Medulla oblongata (tissue), 1 donor: ENCODE data around the gene DLG1.
A peak's percentile ranks its signal among the peaks of the same experiment; 100 is the strongest.

Source experiments
- DNase-seq: peaks from one replicate; pipeline ENCODE4 v3.0.0-alpha.2; 2015; ENCODE audit errors: extremely low spot score

The DLG1 gene

DNA sequence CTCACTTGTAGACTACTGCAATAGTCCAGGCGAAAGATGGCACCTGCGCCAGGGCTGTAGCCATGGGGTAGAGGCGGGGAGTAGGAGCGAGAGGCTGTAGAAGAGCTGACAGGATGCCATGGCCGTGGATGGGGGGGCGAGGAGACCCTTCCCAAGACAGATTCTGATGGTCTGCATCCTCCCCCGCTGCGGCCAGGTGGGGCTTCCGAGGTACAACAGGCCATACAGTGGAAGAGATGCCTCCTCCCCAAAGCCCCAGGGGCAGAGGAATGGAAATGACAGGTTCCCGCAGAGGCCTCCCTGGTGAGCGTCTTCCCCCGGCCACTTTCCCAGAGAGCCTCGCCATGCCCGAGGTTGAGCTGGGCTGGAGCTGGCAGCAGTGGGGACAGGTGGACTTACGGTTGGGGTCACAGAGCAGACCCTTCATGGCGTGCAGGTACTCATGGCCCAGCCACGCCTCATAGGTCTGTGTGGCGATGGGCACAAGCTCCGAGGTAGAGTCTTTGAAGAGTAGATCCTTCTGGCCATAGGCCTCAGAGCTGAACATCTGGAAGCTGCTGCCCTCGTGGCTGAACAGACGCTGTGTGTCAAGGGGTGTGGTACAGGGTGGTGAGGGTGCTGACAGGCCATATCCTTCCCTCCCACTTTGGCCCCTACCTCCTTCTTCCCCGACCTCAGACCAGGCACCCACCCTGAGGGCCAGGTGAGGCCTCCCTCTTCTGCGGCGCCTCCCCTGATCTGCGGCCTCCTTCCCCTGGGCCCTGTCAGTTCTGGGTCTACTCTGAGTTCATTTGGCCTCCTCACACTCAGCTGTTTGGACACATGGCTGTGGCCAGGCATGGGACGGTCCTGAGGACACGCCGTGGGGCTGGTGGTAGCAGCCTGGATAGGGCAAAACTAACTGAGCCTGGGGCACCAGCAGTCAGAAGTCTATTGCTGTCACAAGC lies 282.3 kb downstream of the DLG1 start:
- DNase-seq: no peak

DNA sequence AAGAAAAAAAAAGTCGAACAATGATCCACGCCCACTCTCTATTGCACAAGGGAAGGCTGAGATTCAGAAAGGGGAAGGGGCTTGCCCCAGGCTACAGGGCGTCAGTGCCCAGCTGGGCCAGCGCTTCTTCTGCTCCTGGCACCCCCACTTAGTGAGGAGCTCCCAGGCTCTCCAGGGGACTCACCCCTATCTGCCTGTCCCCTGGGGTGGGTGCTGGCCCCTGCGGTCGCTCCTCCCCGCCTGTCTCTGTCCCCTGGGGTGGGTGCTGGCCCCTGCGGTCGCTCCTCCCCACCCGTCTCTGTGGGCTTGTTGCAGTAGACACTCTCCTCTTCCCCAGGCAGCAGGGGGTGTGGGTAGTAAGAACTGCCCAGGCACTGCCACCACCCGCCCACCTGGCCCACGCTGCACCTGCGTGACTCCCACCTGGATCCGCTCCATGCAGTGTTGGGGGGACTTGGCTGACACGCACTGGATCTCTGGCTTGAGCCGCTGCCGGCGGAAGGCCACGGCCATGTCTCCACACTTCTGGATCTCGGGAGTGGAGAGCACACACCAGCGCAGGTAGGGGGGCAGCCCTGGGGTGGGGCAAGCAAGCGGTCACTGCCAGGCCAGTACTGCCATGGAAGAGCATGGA lies 283.4 kb downstream of the DLG1 start:
- DNase-seq: no peak

DNA sequence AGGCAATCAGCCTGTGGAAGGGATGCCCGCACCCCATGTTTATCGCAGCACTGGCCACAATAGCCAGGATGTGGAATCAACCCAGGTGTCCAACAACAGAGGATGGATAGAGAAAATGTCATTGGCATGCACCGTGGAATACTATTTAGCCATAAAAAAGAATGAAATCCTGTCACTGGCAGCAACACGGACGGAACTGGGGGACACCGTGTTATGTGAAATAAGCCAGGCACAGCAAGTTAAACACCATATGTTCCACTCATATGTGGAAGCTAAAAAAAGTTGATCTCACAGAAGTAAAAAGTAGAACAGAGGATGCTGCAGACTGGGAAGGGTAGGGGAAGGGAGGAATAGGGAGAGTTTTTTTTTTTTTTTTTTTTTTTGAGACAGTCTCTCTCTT lies 284.4 kb downstream of the DLG1 start:
- no peak for DNase-seq

DNA sequence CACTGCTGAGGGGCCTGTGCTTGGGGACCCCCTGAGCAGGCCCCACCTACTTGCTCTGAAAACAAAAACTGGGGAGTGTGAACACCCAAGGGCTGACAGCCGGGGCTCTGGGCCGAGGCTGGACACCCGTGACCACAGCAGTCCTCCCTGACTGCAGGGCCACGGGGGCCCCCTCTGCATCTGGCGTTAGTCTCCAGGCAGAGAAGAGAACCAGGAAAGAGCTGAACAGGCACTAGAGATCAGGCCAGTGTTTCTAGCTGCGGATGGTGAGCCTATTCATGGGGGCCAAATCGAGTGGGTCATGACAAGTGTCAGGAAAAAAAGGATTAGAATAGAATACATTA lies 285.9 kb downstream of the DLG1 start:
- DNase-seq: no peak

DNA sequence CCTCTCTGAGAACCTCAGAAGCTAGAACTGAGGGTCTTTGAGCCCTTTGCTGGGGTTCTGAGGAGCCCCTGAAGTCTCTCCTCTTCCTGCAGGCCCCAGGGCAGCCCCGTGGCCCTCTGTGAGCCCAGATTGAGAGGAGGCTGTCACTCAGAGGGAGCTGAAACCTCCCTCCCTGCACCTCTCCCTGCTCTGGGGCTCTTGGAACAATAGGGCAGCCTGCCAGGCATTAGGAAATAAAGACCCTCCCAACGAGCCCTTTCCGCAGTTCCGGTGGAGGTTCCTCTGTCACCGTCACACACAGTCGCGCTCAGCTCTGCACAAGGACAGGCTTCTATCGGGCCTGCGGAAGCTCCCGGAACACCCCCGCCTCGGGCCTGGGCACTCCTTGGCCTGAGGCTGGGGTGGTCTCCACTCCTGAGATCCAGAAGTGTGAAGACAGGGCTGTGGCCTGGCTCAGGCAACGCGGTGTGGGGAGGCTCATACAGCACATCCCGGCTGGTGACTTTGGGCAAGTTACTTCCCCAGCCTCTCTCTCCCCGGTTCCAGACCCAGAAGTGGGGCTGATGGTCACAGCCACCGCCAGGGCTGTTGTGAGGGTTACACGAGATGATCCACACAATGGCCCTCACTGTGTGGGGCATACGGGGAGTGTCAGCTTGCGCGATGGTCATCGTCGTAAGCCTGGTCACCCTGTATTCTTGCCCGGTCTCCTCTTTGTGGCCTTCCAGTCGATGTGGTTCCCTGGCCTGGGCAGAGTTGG lies 286.5 kb downstream of the DLG1 start:
- no peak for DNase-seq

DNA sequence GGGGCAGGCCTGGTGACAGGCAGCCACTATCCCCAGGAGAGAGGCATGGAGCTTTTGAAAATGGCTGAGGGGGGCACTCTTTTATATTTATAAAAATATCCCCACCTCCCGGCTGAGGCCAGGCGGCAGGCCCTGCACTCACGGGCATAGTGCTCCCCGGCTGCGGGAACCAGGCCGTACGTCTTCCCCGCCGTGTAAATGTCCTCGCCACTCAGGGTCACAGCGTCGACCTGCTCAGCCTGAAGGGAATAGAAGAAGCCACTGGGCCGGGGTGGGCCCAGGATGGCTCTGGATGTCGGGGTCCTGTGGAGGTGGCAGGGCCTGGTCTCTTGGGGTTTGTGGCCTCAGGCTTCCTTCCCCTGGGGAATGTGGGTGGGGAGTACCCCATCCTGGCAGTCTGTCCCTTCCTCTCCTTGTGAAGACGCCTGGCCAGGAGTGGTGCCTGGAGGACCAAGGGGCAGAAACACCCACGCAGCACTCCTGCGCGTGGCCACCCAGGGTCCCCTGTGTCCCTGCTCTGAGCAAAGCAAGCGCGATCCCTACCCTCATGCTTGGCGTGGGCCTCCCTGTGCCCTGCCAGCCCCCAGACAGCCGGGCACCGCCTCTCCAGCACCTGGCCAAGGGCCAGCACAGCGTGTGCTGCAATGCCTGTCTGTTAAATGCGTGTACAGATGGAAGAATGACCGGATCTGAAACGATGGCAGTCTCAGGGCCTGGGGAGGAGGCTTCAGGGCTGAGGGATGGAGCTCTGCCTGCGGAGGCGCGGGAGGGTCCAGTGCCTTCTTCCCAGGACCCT lies 287.7 kb downstream of the DLG1 start:
- no peak for DNase-seq

DNA sequence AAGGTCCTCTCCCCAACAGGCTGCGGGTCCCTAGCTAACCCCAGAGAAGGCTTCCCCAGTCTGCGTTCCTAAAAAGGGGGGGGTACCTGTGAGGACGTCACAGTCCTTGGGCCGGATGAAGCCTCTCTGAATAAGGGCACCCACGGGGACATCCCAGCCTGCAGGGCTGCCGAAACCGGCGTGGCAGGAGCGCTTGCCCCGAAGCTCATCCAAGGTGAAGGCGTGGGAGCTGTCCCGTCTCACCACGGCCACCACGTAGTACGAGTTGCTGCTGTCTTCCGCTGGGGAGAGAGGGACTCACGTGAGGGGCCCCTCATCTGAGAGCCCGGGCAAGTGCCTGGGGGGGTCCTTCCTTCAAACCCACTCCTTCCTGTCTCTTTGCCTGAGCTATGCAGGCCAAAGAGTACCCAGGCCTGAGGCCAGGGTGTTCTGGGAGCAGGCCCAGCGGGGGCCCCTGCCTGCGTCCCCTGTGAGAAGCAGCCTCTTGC lies 288.8 kb downstream of the DLG1 start:
- DNase-seq: no peak

DNA sequence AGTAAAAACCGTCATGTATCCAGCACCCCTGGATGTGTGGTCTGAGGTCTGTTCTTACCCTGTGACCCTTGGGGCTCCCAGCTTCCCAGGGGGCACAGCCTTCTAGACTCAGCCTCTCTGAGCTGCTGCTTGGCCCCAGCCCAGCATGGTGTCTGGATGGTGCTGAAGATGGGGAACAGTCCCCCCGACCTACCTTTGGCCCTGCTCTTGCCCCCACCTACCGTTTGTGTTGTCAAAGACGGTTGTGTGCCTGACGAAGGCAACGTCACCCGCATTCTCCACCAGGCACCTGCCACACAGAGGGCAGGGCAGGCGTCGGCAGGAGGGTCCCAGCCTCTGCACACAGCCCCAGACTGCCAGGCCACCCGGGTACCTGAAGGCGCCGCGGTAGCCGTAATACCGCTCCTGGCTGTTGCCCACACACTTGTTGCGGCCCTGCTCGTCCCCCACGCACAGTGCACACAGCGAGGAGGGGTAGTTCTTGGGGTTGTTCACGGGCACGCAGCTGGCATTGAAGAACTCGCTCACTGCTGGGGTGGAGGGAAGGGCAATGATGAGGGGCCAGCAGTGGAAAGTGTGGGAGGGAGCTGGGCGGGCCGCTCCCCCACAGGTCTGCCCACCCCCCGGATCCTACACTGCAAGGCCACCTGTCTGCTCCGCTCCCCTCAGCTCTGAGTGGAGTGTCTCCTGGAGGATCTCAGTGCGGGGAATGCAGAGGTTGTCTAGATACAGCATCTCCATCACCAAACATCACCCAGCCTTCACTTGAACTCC lies 289.8 kb downstream of the DLG1 start:
- no peak for DNase-seq

DNA sequence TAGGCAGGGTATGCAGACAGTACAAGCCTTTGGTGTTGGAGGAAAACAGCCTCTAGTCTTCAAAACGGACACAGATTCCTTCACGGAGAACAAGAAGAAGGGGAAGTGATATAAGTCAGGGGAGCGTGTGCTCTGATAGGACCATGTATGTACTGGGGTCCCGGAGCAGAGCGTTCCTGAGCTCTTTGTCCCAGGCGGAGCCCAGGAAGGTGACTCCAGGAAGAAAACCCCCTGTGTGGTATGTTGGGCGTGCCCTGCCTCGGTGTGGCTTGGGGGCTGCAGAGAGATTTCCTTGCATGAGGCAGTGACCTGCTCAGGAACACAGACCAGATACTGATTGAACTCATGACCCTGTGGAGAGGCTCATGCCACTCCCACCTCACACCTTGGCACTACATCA lies 290.5 kb downstream of the DLG1 start:
- no peak for DNase-seq

DNA sequence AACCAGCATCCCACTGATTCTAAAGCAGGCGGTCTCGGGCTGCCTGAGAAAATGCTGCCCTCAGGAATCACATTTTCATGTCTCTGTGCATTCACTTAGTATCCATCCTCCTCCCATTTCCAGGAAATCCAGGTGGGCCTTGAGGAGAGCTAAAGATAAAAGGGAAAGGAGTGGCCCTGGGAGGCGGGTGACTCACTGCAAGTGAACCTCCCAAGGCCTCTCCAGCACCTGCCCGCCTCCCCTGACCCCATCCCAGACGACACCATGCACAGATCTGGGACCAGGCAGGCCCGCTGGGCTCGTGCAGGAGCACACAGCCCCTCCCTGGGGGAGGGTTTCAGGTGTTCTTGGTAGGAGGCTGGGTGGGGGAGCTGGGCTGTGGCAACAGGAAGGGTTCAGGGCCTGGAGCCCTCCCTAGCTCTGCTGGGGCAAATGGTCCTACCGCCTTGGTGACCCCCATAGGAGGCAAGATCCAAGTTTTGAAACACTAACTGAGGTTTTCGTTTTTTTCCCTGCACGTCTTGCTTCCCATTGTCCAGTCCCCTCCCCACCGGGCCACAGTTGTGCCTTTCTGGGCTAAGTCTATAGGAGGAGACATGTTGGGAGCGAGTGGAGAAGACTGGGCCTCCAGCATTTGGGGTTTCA lies 291.0 kb downstream of the DLG1 start:
- DNase-seq: no peak

DNA sequence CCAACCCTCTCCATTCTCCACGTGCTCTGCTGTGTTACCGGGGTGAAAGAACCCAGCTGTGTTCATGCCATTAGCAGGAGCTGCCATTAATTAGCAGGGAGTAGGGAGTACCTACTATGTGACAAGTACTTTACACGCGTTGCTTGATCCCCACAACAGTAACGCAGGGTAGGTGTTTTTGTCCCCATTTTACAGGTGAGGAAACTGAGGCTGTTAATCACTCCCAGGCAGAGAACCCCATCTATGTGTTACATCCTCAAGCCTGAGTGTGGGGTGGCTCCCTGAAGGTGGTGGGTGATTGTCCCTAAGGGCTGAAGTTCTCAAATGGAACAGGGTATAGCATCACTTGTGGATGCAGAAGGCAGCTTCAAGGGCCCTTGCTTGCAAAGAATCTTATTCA lies 291.6 kb downstream of the DLG1 start:
- DNase-seq: no peak

DNA sequence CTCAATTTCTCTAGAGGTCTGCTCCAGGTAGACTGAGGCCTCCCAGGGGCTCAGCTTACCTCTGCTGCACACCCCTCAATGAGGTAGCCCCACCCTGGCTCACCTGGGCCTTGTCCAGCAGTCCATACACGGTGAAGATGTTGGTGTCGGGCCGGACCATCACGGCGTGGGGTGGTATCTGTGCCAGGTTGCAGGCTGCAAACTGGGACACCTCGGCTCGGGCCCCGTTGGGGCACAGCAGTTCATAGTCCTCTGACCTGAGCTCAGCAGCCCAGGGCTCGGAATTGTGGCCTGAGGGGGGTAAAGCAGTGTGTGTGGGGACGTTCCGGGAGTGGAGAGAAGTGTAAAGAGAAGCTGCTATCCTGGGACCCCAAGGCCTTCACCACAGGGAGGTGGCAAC lies 292.0 kb downstream of the DLG1 start:
- no peak for DNase-seq

DNA sequence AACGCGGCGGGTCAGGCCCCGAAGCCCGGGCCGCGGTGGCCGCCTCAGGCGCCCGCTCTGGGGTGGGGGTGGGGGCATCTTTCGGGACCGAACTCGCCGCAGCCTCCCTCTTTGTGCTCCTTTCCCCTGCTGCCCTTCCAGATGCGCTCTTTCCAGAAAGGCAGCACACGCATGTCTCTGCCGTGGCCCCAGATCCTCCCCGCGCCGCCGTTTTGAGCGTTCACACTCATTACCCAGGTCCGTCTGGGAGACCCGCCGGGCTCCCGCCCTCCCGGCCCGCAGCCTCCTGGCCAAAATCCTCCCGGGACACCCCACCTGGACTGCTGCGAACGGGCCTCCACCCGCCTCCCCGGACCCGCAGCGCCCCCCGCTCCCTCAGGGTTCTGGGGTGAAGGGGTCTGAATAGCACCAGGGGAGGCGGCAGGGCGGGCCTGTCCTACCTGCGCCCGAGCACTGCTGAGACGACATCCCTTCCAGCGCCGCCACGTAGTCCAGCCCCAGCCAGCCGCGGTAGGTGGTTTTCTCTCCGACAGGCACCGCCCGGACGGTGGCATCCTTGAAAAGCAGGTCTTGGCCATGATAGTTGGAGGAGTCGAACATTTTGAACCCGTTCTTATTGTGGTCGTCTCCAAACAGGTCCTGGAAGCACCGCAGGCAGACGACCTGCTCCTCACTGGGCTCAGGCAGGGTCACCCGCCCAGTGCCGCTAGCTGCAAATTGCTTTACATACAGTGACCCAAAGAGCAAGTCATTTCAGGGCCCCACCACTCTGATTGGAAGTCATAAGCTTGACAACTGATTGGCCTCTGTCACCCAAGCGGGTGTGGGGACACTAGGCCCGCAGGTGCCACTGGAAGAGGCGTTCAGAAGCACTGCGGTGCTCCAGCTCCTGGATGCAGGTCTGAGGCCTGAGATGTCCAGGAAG lies 294.7 kb downstream of the DLG1 start:
- DNase-seq: no peak

DNA sequence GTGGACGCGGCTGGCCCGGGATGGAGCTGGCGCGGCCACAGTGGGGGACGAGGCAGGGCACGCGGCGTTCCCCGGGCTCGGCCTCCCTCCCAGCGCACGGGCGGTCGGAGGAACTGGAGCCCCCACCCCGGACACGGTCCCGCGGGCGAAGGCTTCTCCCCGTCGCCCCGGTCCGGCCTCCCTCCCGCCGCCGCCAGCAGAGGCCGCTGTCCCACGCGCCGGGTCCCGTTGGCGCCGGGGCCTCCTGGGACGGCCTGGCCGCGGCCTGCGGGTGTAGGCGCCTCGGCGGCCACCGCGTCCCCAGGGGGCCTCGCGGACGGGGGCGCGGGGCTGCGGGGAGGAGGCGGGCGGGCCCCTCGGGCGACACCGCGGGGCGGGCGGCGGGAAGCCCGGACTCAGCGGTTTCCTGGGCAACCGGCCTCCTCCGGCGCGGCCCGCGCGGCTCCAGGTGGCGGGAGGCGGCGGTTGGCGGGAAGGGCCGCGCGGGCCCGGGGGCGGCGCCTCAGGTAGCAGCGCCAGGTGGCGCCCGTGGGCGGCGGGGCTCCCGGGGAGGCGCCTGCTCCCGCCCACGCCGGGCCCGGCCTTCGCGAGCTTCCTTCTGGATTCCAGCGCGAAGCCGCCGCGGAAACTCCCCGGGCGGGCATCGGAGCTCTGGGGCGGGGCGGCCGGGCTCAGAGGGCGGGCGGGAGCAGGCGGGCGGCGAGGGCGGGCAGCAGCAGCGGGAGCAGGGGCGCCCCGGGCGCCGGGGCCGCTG lies 295.5 kb downstream of the DLG1 start:
- peak; percentile 77 for DNase-seq

DNA sequence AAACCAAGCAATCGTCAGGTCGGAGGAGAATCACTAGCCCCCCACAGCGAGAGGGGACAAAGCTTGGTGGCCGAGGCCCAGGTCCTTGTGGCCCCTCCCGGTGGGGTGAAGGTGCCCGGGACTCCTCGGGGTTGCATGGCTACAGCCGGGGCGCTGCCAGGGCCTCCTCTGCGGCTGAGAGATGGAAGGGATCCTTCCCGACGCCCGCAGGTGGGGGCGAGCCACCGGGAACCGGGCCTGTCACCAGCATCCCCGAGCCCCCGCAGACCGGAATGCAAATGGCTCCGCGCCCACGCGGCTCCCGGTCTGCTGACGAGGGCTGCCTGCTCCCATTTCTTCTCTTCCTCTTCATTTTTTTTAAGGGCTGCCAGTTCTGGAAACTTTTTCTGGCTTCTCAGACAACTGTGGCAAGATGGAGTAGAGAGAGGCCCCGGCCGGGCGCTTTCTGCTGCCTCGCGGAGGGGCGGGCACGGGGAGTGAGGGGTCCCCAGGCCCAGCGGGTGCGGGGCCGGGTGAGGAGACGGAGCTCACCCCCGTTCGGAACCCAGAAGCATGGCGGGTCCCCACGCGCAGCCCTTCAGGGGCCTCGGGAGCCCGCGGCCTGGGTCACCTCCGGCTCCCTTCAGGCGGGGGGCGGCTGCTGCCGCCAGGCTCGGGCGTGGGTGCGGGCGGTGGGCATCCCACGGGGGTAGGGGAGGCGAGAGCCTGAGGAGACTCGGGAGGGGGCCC lies 296.3 kb downstream of the DLG1 start:
- DNase-seq: peak; percentile 15

DNA sequence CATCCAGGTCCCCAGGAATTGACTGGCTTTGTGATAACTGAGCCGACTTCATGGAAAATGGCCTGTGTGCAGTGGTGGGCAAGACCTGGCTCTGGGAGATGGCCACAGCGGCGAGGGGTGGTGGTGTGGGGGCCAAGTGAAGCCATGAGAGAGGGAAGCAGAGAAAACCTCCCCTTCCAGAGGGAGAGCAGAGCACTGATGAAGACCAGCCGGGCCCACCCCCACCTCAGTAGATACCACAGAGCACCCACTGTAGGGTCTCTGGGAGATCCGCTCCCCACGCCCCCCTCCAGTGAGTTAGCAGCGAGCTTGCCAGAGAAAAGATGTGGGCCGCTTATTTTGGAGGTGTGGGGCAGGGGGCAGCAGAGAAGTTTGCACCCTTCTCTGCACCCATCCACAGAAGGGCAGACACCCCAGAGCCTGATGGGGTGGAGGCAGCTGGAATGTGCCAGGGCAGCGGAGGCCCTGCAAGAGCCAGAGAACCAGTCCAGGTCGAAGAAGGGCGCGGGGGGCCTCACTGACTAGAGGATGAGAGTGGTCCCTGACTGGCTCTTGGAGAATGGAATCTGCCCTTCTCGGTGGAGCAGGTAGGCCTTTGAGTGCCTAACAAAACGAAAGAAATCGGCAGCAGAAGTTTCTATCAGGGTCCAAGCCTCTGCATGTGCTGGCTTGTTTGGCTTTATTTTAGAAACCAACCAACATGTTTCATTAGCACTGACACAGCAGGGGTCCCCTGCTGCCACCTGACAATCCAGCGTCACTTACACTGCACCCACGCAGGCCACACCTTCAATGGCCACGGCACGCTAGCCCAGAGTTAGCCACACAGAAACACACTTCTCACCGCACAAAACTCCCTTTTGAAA lies 297.1 kb downstream of the DLG1 start:
- DNase-seq: no peak

DNA sequence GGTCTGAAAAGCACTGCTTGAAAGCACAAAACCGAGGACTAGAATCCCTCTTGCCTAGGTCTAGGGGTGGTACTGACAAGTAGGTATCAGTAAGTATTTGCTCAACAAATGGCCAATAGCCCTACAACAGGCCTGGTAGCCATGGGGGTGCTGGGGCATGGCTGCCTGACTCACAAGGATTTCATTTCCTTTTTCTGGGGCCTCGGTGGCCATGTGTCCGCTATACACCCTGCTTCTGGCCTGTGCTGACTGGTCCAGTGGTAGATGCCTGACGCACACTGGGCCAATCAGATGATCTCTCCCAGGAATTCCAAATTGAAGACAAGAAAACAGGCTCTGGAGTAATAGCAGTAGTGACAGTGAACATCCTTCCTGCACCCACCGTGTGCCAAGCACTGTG lies 298.2 kb downstream of the DLG1 start:
- no peak for DNase-seq
